ENCODE data around the gene UBALD1. TPM values are rescaled to one million over a fixed set of nuclear protein-coding genes. Genes with fewer than 3 reads are reported as not detected.

The UBALD1 gene
- total RNA-seq, 1 donor from 2014 or later, result 19.1 TPM

GRCh38 chr16:4616047-4616811, 1.5 kb upstream of the UBALD1 start:
- DNase-seq (ENCODE audit: low spot score) (peak; percentile 99), ATAC-seq (peak; percentile 72)

GRCh38 chr16:4615384-4616046, 827 bp upstream of the UBALD1 start:
- DNase-seq (ENCODE audit: low spot score), result no peak
- peak; percentile 16 for ATAC-seq

DNA sequence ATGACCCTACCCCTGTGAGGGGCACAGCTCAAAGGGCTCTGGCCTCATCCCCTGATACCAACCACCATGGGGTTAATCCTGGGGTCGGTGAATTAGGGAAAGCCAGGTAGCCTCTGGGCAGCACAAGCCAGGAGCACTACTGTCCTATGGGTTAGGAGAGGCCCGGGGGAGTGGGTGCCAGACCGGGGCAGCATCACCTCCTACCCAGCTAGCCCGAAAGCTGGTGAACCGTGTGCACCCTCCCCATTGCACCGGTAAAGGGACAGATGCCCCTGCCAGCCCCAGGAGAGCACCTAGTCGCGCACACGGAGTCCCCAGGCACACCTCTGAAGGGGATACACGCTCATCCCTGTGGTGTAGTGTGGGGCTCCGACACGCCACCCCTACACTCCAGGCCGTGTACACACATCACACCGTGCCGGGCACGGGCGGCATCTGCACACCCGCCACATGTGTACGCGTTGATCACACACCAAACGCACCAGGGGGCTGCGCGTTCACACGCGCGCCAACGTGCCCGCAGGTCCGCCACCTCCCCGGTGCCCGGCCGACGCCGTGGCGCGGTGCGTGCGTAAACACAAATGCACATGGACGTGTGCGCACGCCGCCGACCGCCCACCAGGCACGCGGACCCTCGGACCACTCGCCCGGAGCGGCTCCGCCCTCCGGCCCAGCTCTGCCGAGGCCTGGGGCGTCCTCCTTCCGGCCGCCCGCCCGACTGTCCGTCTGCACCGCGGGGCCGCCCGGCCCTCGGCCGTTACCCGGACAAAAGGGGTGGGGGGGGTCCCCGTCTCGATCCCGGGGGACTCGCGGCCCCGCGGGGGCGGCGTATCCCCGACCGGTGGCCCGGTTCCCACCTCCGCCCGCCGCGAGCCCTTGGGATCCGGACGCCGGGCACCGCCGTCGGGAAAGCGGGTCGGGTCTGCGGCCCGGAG, 785 bp downstream of the UBALD1 start:
- no peak for DNase-seq (ENCODE audit: low spot score)

DNA sequence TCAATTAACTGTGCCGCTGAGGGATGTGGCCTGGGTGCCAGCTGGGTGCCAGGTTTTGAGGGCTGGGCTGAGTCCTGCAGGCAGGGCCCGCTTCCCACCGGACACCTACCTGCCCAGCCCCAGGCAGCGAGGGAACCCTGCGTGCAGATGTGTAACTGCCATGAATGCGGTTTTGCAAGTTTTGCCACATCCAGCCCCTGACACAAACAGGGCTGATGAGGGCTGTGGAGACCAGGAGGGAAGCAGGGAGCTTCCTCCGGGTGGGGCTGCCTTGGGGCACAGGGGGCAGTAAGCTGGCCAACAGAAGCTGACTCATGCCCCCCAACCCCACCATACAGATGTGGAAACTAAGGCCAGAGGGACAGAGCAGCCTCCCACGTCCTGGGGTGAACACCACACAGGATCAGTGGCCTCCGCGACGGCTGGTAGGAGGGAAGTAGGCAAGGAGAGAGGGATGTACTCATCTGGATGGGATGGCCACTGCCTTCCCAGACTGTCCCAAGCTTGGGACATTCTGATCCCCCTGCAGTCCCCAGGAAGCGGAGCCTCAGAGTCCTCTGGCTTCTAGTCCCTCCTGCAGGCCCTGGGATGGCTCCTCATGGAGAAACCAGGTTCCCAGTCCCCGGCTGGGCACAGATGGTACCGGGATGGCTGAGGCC, 1.6 kb downstream of the UBALD1 start:
- DNase-seq (ENCODE audit: low spot score) (no peak), ATAC-seq (no peak)

More for the DNA sequence above, 785 bp downstream of the UBALD1 start:
- no peak for ATAC-seq

DNA sequence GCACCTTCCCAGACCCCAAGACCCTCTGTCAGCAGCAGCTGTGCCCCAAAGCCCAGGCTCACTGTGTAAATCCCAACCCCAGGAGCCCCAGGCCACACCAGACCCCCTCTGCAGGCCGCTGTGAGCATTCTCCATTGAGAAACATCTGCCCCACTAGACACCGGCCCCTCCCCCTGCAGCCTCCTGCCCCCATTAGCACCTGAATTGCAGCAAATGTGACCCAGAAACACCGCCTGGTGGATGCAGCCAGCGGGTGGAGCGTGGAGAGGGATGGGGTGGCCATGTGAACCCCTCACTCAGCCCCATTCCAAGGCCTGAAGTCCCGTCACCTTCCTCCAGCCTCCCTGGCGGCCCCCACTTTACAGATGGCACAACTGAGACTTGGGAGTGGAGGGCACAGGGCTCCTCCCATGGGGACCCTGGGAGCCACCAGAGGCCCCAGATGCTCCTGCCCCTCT, 2.2 kb downstream of the UBALD1 start:
- ATAC-seq (no peak), DNase-seq (ENCODE audit: low spot score) (no peak)

GRCh38 chr16:4611337-4612021, 3.2 kb downstream of the UBALD1 start:
- ATAC-seq (no peak), DNase-seq (ENCODE audit: low spot score) (no peak)

- DNase-seq (ENCODE audit: low spot score) (no peak), ATAC-seq (no peak)
Observed at GRCh38 chr16:4610011-4611005, 4.4 kb downstream of the UBALD1 start.

DNA sequence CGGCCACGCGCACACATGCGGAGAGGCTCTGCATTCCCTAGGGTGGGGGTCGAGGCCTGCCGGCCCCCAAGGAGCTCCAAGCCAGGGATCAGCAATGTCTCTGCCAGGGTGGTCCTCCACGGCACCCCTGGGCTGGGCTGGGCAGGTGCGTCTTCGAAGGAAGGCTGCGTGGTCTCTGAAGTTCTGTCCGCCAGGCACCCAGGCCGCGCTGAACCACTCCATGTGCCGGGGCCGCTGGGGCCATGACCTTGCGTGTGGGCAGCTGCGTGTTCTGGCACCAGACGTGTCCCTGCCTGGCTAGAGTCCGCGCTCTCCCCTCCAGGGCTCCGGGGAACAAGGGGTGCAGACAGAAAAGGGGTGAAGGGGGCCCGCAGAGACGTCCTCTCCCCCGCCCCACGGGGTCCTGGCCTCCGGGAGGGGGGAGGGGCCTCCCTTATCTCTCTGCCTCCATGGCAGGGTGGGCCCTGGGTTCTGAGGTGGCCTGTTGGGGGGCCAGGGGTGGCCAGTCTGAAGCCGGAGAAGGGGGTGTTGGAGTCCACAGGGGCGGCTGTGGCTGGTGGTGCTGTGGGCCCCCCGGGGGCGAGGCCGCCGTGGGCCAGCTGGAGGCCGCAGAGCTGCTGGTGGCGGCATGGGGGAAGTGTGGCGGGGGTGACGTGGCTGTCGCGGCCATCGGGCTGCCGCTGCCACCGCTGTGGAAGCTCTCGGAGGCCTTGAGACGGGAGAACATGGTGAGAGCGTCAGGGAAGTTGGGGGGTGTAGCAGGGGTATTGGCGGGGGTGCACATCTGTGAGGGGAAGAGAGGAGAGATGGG, 5.3 kb downstream of the UBALD1 start:
- DNase-seq (ENCODE audit: low spot score) (no peak), ATAC-seq (peak; percentile 43)

DNA sequence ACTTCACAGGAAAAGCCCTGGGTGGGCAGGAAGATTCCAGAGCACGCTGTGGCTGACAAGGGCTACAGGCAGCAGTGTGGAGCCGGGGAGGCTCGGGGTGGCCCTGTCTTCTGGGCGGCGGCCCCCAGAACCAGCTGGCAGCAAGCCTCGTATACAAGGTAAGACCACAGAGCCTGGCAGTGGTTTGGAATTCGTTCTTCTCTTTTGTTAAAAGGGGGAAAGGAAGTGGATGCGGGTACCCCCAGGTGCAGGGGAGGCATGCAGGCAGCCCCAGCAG, 6.0 kb downstream of the UBALD1 start:
- ATAC-seq, result no peak
- no peak for DNase-seq (ENCODE audit: low spot score)

DNA sequence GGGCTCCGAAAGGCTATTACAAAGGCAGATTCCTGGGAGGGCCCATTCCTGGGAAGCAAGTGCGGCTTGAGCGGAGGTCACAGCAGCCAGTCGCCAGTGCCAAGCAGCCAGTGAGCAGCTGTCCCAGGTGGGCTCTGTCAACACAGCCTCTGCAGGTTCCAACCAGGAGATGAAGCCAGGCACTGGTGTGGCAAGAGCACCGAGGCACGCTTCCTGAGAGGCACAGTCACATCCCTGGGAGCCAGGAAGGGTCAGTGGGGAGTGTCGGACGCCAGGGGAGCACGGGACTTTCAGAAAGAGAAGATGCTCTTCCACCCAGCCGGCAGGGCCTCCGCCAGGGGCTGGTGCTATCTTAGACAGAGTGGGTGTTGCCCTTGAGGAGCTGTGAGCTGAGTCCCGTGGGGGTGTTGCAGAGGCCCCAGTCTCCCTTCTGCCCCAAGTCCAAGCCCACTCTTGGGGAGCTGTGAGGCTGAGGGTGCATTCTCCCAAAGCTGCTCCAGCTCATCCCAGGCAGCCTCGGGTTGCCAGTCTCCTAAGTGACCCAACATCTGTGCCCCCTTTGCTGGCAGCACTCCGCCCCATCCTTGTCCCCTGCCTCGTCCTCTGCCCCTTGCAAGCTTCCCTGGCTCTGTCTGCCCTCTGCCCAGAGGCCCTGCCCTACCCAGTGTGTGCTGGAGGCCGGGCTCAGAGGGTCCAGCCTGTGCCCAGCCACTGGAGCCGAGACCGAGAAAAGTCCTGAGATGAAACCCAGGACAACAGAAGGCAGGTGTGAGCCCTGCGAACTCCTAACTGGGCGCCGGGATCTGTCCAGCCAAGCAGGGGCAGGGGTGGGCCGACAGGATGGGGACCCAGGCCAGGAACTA, 6.6 kb downstream of the UBALD1 start:
- no peak for DNase-seq (ENCODE audit: low spot score)
- no peak for ATAC-seq

GRCh38 chr16:4606354-4606753, 8.3 kb downstream of the UBALD1 start:
- no peak for DNase-seq (ENCODE audit: low spot score)

DNA sequence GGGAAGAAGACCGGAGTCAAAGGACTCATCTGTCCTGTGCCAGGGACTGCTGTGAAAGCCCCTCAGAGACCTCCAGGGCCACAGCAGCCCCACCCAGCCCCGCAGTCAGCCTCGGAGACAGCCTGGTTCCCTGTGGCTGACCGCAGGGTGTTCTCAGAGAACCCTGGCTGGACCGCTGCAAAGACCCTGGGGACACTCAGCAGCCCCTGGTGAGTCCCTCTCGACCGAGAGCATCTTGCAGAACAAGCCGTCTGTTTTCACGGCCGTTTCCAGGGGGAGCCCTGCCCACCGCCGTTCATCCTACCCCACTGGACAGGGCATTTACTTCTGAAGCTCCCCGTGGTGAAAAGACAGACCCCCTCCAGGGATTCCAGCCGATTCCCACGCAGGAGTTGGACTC, 10.3 kb downstream of the UBALD1 start:
- DNase-seq (ENCODE audit: low spot score), result no peak
- no peak for ATAC-seq

More at GRCh38 chr16:4606354-4606753, 8.3 kb downstream of the UBALD1 start:
- ATAC-seq, result peak; percentile 19

GRCh38 chr16:4603624-4604170, 11.0 kb downstream of the UBALD1 start:
- ATAC-seq (no peak), DNase-seq (ENCODE audit: low spot score) (no peak)

GRCh38 chr16:4602331-4602730, 12.4 kb downstream of the UBALD1 start:
- ATAC-seq, result no peak

DNA sequence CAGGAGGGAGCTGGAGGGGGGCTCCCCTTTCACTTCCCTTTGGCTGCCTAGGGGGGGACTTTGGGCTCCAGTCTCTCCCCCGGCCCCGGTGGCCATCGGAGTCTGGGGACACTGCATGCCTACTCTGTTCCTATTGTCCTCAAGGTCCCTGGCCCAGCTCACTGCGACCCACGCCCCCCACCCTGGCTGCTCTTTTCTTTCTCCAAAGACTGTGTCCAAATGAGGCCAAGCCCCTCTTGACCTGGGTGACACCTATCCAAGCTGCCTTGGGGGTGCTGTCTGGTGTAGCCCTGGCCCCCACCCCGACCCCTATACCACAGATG, 12.9 kb downstream of the UBALD1 start:
- DNase-seq (ENCODE audit: low spot score), result no peak

More at GRCh38 chr16:4602331-4602730, 12.4 kb downstream of the UBALD1 start:
- DNase-seq (ENCODE audit: low spot score), result no peak

GRCh38 chr16:4601036-4601863, 13.4 kb downstream of the UBALD1 start:
- no peak for DNase-seq (ENCODE audit: low spot score)
- ATAC-seq, result no peak

More for the DNA sequence above, 12.9 kb downstream of the UBALD1 start:
- no peak for ATAC-seq
